OCI-LY3 (cell line): ENCODE measurements around the gene TMEM50B.
"Not testable (repeated sequence)": the region's sequence is repeated elsewhere in the genome, so short reads cannot be mapped to it uniquely, and the experiment has no call there.

Experiments
- CTCF ChIP-seq: fragments of 200-600, 300-600 bp; sonication (generic); IDR thresholded peaks from 2 replicates; pipeline ENCODE4 v1.5.1; 2014; ENCODE audit warnings: antibody characterized with exemption, low read length, low read depth
- EZH2phosphoT487 ChIP-seq: fragments of 200-600 bp; shearing (Covaris generic); IDR thresholded peaks from 2 replicates; pipeline ENCODE4 v1.6.1; 2018; ENCODE audit warnings: antibody characterized with exemption, mixed run types, low read depth

- not testable (repeated sequence) for TF ChIP-seq CTCF, EZH2phosphoT487
These were observed 33.2 kb downstream of the TMEM50B start for GRCh38 chr21:33446620-33447019.
